G401.6 (cell line): ENCODE data around the gene RHOA.
"Not testable (repeated sequence)": the region's sequence is repeated elsewhere in the genome, so short reads cannot be mapped to it uniquely, and the experiment has no call there.

Experiments
- FAIRE-seq: peaks from 2 replicates; lab custom pipeline; 2012; peaks lifted over from hg19 to GRCh38; lab: Jason Lieb, UNC

Gene RHOA

DNA sequence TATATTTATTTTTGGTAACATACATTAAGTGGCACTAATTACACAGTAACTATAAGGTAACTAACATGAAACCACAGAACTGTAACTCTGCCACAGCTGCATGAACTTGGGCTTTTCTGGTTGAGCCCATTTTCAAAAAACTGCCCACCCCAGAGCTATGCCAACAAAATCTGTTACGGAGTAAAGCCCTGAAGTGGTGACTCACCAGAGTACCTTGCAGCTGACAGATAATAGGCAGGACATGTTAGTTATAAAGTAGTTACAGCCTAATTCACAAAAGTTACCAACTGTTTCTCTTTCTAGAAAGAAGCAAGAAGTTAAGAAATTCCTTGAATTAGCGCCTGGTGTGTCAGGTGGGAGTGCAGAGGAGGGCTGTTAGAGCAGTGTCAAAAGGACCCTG is 52.2 kb downstream of the RHOA start:
- no peak for FAIRE-seq

- no peak for FAIRE-seq
Measured at GRCh38 chr3:49358884-49359225, 52.9 kb downstream of the RHOA start.

DNA sequence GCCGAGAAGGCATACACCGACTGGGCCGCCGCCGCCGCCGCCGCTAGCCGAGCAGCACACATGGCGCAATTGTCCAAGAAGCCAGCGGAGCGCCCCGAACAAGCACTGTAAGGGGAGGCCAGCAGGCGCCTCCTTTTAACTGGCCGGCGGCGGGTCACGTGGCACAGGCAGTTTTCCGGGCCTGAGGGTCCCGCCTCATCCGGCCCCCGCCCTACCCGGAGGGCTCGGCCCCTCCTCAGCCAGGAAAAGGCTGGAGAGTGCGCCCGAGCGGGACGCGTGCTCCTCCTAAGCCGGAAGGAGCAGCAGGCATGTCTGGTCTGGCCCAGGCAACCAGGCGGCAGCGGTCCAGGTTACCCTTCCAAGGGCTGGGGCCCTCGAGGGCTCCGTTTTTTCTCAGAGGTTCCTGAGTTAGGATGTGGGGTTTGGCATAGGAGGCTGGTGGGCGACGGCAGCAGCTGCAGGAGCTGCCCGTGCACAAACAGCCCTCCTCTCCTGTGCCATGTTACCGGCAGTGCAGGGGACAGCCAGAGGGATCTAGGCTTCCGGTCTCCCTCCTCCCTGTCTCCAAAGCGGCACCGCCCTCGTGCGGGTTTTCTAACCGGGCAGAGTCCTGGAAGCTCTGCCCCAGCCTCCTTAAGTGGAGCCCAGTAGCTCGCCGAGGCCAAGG is 53.4 kb downstream of the RHOA start, which contains the start of gene GPX1:
GPX1 (minus strand) TSS at position 137 of the 667 bp plus-strand sequence; CDS start at position 62, 75 bp downstream.
- no peak for FAIRE-seq

- FAIRE-seq = not testable (repeated sequence)
Measured at GRCh38 chr3:49357443-49358216, 54.1 kb downstream of the RHOA start.

- FAIRE-seq = not testable (repeated sequence)
Measured at GRCh38 chr3:49357095-49357442, 54.7 kb downstream of the RHOA start.

DNA sequence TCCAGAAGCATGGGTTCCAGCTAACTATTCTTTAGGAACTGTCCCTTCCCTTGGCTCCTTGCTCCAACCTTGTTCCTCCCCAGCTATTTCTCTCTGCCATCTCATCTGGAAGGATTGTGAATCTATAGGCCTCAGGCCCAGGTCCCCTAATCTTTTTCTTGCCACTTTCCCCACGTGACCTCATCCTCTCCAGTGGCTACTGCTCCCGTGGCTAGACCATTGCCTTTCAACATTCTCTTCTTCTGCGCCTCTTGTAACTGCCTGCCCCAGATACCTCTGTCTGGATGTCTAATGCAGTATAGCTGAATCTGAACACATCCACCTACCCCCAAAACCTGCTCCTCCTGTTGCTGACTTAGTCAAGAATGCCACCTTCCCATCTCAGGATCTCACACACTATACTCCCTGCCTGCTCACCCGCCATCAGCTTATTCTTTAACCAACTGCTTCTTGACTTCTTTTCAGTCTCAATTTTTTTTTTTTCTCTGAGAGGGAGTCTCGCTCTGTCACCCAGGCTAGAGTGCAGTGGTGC is 58.8 kb downstream of the RHOA start:
- FAIRE-seq = no peak

- no peak for FAIRE-seq
Measured at GRCh38 chr3:49352281-49352680, 59.5 kb downstream of the RHOA start.

DNA sequence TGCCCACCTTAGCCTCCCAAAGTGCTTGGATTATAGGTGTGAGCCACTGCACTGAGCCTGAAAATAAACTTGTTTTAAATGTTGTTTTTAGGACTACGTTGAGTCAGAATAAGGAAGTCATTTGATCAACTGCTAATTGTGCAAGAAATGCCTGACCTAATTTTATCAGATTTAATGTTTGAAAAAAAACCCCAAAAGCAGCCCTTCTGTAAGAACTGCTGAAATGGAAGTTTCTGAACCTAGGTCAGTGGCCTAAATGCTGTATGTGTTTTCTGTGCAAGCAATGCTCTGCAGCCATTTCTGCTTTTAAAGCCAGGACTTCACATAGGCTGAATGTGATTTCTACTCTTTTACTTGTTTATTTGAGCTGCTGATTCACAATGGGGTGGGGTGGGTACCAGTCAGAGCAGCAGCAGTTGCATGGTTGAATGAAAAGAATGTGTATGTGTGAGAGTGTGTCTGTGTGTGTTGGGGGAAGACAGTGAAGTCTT is 60.2 kb downstream of the RHOA start:
- no peak for FAIRE-seq

DNA sequence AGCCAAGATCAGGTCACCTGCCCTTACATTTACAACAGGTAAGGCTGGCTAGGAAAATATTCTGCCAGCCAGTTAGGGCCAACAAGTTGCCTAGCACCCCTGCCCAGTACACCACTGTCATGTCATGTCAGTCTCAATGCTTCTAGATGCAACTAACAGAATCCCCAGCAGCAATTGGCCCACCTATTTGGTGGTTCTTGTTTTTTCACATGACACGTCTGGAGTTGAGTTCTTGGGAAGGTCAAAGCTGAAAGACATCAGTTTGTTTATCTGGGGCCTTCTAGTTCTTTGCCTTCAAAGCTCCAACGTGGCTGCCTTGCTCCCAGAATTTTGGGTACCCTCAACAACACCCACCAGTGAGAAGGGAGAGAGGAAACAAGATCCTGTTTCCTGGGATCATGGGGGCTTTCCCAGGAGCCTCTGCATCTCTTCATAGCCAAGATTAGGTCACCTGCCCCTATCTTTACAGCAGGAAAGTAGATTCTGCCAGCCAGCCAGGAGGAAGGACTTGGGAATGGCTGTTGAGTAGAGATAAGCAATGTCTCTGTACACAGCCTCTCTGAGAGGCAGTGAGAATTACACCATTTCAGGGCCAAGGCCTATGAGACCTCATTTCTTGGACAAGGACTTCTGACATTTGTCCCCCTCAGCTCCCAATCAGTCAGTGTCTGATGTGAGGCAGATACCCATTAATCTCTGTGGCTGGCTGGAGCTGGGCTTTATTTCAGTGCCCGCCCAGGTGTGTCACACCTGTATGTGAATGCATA is 62.2 kb downstream of the RHOA start:
- no peak for FAIRE-seq

DNA sequence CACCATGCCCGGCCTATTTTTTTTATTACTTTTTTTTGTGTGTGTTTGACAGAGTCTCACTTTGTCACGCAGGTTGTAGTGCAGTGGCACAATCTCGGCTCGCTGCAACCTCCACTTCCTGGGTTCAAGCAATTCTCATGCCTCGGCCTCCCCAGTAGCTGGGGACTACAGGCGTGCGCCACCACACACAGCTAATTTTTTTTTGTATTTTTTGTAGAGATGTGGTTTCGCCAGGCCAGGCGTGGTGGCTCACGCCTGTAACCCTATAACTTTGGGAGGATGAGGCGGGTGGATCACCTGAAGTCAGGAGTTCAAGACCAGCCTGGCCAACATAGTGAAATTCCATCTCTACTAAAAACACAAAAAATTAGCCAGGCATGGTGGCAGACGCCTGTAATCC is 63.4 kb downstream of the RHOA start:
- not testable (repeated sequence) for FAIRE-seq

DNA sequence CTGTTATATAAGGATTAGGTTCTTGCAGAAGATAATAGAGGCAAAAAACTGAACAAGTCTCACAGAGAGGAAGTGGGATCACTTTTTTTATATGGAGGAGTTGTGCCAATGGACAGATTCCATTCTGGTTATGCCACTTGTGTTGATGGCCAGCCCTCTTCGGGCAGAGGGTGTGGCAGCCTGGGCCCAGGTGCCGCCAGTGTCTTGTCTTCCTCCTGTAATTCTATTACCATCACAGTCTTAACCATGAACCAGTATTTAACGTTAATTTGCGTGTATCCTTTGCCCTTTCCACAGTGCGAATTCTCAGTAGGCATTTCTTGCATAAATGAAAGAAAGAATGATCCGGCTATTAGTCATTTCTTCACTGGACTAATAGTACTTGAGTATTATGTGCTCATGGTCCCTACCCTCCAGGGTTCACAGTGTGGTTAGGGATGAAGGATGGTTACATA is 65.0 kb downstream of the RHOA start:
- no peak for FAIRE-seq

DNA sequence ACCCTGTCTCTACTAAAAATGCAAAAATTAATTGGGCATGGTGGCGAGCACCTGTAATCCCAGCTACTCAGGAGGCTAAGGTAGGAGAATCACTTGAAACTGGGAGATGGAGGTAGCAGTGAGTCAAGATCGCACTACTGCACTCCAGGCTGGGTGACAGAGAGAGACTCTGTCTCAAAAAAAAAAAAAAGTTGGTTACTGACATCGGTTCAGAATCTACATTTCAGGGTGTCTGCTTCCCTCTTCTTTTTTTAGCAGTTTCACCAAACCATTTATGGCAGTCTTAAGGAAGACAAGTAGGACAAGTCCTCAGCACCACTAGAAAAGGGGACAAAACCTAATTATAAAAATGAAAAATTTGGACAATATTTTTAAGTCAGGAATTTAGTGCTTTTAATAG is 68.6 kb downstream of the RHOA start:
- FAIRE-seq = no peak

- FAIRE-seq = no peak
Measured at GRCh38 chr3:49341996-49342395, 69.8 kb downstream of the RHOA start.

DNA sequence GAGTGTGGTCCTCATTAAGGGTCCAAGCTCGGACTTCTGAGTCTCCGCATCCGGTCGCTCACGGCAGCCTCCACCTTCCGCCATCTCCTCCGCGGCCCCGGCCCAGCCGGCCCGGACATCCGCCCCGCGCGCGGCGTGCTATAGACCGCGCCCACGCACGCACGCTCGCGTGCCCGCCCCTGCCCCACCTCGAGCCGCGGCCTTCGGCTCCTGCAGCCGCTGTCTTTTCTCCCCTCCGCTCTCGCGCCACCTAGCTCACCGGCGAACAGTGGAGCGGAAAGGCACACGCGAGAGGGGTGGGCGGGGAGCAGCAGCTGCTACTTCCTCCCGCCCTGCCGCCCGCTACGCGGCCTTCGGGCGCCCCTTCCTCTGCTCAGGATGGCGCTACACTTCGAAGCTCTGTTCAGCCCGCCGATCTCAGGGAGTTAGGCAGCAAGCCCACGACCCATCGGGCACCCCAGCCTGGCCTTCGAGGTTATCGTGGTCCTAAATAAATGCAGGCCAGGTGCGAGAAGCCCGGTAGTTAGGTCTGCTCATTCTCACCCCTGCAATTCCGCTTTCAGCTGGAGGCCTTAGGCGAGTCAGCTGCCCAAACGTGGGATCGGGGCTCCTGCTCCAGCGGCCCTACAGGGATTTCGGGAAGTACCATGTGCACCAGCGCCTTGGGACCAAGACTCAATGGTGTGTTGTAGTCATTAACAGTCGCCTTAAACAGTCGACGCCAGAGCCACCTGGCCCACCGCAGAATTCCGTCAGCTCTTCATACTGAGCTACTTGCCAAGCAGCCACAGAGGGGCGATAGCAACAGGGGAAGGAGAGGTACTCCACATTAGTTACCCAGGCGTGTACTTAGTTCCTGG is 71.6 kb downstream of the RHOA start, which contains the start of gene USP4:
USP4 (minus strand) TSS at position 113 of the 860 bp plus-strand sequence; CDS start at position 84, 29 bp downstream.
- FAIRE-seq = peak; percentile 59

DNA sequence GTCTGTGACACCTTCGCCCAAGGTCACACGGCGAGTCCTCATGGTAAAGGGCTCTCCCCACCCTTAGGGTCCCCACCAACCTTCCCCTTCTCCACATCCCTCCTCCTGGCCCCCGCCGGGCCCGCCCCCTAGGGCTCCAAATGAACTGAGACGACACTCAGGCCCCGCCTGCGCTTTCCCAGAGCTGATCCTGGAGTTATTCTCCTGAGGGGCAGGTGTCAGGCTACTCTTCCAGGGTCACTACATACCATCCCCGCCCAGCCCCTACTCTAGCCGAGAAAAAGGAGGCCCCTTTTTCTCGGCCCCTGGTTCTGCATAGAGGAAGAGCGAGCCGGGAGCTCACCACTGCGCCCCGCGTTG is 72.2 kb downstream of the RHOA start:
- FAIRE-seq = no peak

DNA sequence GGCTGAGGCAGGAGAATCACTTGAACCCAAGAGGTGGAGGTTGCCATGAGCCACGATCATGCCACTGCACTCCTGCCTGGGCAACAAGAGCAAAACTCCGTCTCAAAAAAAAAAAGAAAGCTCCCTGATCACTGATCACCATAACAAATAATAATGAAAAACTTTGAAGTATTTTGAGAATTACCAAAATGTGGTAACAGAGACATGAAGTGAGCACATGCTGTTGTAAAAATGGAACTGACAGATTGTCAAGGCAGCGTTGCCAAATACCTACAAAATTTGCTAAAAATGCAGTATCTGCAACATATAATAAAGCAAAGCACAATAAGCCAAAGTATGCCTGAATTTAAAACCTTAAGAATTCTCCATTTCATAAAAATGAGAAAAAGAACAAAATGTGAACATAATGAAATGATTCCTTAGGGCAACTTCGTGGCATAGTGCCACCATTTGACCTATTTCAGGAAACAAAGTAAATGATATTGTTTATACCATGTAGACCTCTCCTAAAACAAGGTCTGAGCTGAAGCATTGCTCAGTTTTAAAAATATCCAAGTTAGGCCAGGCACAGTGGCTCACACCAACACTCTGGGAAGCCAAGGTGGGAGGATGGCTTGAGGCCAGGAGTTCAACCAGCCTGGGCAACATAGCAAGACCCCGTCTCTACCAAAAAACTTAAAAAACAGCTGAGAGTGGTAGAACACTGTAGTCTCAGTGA is 77.7 kb downstream of the RHOA start:
- no peak for FAIRE-seq

- no peak for FAIRE-seq
Measured at GRCh38 chr3:49333091-49333490, 78.7 kb downstream of the RHOA start.

DNA sequence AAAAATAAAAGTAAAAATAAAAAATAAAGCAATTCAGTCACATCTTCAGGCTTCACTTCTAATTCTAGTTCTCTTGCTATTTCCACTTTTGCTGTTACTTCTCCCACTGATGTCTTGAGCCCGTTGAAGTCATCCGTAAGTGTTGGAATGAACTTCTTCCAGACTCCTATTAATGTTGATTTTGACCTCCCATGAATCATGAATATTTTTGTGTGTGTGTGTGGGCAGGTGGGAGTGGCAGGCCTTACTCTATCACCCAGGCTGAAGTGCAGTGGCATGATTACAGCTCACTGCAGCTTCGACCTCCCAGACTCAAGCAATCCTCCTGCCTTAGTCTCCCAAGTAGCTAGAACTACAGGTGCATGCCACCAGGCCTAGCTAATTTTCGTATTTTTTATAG is 82.6 kb downstream of the RHOA start:
- FAIRE-seq = no peak

GRCh38 chr3:49328350-49328749 is 83.4 kb downstream of the RHOA start:
- not testable (repeated sequence) for FAIRE-seq

GRCh38 chr3:49327485-49327884 is 84.3 kb downstream of the RHOA start:
- FAIRE-seq = no peak

- no peak for FAIRE-seq
Measured at GRCh38 chr3:49324768-49325167, 87.0 kb downstream of the RHOA start.
